Activated CD8-positive, alpha-beta memory T cell treated with anti-CD3 and anti-CD28 coated beads for 4 hours (primary cell): ENCODE data around the gene P3H2.
"Not testable (repeated sequence)": the region's sequence is repeated elsewhere in the genome, so short reads cannot be mapped to it uniquely, and the experiment has no call there.

ENCODE experiments used
- DNase-seq, 2 donors: peaks; one replicate each; pipeline ENCODE4 v3.0.0-alpha.2; 2020; ENCODE audit warnings: low read depth in 2 of 2

Gene P3H2

DNA sequence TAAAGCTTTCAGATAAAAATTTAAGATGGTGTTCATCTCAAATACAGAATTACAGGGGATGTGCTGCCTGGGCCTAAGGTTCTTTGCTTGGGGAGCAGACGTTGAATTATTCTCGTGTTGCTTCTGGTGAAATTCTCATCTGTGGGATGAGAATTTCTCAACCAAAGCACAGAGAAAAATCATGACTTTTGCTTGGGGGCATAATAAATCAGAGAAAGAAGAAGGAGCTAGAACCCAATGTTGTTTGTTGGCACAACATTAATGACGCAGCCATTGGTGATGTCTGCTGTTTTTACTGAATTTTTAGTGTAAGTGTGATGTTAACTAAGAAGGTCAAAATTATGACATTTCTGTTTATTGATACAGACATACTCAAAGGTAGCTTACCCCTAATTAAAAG is 35.7 kb downstream of the P3H2 start:
- DNase-seq: no peak

DNA sequence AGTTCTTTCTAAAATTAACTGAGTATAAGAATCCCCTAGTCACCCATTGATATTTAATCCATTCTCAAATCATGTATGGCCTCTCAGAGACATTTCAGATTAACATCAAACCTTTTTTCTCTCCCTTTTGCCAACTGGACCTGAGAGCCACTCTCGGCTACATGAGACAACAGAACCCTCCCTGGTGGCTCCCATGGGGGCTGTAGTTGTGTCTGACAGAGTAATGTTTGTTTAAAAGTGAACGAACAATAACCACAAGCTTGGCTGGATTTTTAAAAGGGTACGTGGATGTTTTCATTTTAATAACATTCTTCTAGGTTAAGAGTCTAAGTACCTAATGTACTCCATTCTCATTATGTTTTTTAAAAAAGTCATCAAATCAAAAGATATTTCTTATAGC is 37.1 kb downstream of the P3H2 start:
- no peak for DNase-seq

- no peak for DNase-seq
These were observed 39.3 kb downstream of the P3H2 start for GRCh38 chr3:190081389-190081788.

DNA sequence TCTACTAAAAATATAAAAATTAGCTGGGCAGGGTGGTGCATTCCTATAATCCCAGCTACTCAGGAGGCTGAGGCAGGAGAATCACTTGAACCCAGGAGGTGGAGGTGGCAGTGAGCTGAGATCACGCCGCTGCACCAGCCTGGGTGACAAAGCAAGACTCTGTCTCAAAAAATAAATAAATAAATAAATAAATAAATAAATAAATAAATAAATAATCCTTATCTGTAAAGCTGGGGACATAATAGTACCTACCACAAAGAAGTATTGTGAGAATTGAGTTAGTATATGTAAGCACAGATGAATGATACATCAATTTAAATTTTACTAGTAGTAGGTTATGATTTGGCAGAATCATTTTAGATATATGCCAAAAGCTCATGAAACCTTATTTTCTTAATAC is 41.5 kb downstream of the P3H2 start:
- DNase-seq: not testable (repeated sequence)

DNA sequence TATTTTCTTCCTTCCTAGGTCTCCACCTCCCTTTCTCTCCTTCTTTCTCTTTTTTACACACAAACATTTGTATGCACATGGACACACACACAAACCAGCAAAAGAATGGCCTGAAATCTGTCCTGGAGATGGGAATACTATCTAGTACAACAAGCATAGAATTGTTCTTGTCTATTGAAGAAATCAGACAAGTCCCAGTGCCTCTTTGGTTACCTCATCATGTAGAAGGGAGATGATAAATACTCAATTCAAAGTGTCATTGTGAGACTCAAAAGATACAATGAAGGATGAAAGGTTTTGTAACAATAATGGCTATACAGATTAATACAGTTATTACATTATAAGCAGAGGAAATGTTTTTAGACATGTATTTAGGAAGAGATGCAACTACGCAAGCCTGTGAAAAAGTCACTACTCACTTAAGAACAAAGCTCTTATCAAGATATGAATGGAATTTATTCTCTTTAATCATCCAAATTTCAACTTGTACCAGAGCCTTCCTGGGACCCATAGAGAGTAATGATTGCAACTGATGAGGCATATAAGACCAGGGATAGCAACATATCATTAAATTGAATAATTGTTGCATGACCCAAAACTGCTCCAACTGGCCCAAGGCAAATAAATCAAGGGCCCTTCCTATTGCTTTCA is 43.2 kb downstream of the P3H2 start:
- no peak for DNase-seq

DNA sequence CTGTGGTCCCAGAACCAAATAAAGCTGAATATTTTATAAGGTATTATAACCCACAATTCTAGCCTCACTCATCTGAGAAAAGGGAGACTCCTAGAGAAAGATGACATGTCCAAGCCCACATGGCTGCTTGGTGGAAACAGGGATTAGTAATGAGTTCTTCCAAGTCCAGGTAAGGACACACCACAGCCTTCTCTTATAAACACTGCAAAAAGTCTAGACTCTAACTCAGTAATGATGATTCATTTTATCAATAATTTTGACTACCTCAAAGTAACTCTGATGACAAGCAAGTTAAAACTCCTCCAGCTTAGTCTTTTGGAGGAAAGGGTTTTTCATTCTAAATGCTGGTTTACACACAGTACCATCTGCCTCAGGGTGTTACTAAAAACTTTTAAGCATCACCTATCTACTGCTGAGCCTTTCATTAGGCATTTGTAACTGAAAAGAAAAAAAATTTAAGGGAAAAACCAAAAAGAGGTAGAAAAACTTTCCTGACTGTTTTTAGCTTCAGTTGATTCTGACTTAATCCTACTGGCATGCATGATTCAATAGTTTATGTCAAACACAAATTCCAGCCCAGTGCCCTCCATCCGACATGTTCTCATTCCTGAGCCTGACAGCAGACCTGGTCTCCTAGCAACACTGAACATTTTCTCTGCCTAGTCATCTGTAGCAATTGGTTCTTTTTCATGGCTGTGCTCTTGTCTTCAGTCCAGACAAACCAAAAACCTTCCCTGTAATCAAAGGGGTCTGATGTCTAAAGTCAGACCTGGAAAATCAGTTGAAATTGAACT is 43.9 kb downstream of the P3H2 start:
- no peak for DNase-seq

DNA sequence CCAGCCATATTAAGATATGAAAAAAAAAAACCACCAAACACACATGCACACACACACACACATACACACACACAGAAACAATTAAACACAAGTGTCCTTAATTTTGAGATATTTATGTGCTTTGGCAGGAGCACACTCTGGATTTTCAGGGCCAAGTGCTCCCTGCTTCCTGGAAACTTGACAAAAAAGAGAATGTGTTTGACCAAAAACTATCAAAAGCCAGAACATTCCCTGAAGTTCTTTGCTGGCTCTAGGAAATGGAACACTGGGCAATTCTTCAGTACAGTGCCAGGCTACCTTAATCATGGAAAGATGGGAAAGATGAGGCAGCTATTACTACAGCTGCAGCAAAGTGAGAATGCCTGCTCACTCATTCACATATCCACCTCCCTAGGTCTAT is 44.6 kb downstream of the P3H2 start:
- DNase-seq: no peak

GRCh38 chr3:190074817-190075216 is 45.9 kb downstream of the P3H2 start:
- DNase-seq: no peak

GRCh38 chr3:190073264-190074008 is 47.3 kb downstream of the P3H2 start:
- no peak for DNase-seq

- no peak for DNase-seq
These were observed 47.8 kb downstream of the P3H2 start for GRCh38 chr3:190072856-190073255.

DNA sequence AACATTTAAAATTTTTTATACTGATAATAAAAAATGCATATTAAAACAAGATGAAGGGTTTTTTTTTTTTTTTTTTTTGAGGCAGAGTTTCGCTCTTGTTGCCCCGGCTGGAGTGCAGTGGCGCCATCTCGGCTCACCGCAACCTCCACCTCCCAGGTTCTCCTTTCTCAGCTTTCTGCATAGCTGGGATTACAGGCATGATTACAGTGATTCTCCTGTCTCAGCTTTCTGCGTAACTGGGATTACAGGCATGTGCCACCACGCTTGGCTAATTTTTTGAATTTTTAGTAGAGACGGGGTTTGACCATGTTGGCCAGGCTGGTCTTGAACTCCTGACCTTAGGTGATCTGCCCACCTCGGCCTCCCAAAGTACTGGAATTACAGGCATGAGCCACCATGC is 48.8 kb downstream of the P3H2 start:
- not testable (repeated sequence) for DNase-seq

- no peak for DNase-seq
These were observed 49.9 kb downstream of the P3H2 start for GRCh38 chr3:190070622-190071347.

GRCh38 chr3:190065204-190065603 is 55.5 kb downstream of the P3H2 start:
- DNase-seq: no peak

- DNase-seq: no peak
These were observed 56.0 kb downstream of the P3H2 start for GRCh38 chr3:190064659-190065058.

- no peak for DNase-seq
These were observed 56.6 kb downstream of the P3H2 start for GRCh38 chr3:190064112-190064511.

- no peak for DNase-seq
These were observed 57.2 kb downstream of the P3H2 start for GRCh38 chr3:190063490-190063889.

GRCh38 chr3:190060192-190060775 is 60.4 kb downstream of the P3H2 start:
- no peak for DNase-seq

- no peak for DNase-seq
These were observed 61.5 kb downstream of the P3H2 start for GRCh38 chr3:190059242-190059590.

DNA sequence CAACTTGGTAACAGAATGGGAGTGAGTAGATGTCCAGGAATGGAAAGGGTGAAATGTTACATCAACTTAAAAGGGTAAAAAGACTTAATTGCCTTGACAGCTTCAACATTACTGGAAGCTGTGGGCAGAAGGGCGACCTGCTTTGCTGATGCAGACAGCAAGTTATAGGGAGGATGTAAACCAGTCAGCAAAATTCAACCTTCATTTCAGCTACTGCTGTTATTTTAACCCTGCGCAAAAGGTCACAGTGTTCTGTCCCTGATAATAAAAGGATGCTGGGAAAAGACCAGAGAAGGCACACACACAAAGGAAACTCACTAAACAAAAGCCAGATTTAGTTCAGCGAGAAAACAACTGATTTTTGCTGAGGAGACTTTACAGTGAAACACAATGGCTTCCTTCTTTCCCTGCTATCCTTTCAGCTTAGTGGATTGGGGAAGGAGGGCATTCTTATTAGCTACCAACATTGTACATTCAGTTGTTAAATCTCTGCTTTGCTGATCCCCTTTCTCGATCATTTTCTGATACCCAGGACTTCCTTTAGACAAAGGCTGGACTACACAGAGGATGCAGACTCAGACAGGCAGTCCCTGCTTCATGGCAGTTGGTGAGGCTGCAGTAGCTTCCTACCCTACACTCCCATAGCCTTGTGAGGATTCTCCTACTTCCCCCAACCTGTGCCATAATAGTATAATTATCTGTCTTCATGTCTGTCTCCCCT is 62.0 kb downstream of the P3H2 start:
- no peak for DNase-seq

GRCh38 chr3:190056742-190057141 is 64.0 kb downstream of the P3H2 start:
- no peak for DNase-seq

GRCh38 chr3:190055773-190056172 is 64.9 kb downstream of the P3H2 start:
- no peak for DNase-seq
